EL (cell line): ENCODE data around the gene WHAMM.
"Not testable (repeated sequence)": the region's sequence is repeated elsewhere in the genome, so short reads cannot be mapped to it uniquely, and the experiment has no call there.

Source experiments
- DNase-seq: peaks from one replicate; pipeline ENCODE4 v3.0.0-alpha.2; 2016

The WHAMM gene

DNA sequence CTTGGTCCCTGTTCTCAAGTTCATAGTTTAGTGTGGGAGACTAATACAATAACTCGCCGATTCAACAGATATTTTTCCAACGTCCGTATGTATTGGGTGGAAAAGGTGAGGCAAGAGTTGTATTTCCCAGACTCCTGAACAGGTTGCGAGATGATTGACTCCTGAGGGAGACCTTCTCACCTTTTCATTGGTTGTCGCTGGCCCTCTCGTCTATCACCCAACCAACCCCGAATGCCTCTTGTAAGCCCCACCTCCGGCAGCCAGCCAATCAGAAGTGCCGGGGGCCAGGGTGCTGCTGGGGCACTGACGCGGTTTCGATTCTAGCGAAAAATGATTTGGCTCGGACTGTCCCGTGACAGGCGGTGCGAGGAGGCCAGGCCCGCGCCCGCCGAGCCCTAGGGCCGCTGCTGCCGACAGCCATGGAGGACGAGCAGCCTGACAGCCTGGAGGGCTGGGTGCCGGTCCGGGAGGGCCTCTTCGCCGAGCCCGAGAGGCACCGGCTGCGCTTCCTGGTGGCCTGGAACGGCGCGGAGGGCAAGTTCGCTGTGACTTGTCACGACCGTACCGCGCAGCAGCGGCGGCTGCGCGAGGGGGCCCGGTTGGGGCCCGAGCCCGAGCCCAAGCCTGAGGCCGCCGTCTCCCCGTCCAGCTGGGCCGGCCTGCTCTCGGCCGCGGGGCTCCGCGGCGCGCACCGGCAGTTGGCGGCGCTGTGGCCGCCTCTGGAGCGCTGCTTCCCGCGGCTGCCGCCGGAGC is at the start of gene WHAMM:
Gene WHAMM, plus strand, starts transcription at position 321 of the 753 bp plus-strand sequence. Its CDS starts 99 bp downstream, at position 420.
- peak; percentile 99 for DNase-seq

GRCh38 chr15:82763361-82764116 is 45.9 kb upstream of the WHAMM start:
- DNase-seq: no peak

GRCh38 chr15:82764117-82764490 is 45.3 kb upstream of the WHAMM start:
- DNase-seq: no peak

DNA sequence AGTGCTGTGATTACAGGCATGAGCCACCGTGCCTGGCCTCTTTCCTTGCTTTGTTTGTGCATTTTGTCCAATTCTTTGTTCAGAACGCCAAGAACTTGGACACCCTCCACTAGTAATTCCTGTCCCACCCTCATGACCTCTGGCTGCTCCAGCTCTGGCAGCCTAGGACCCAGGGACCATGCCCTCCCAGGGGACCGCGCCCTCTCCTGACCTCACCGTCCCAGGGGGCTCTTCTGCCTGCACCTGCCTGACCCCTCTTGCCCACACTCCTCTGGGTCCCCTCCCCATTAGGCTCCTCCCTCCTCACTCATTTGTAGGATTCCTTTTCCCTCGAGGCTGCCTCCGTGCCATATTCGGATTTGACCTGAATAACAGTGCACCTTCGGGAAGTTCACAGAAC is 44.7 kb upstream of the WHAMM start:
- no peak for DNase-seq

- not testable (repeated sequence) for DNase-seq
These were observed 43.2 kb upstream of the WHAMM start for GRCh38 chr15:82766201-82766600.

DNA sequence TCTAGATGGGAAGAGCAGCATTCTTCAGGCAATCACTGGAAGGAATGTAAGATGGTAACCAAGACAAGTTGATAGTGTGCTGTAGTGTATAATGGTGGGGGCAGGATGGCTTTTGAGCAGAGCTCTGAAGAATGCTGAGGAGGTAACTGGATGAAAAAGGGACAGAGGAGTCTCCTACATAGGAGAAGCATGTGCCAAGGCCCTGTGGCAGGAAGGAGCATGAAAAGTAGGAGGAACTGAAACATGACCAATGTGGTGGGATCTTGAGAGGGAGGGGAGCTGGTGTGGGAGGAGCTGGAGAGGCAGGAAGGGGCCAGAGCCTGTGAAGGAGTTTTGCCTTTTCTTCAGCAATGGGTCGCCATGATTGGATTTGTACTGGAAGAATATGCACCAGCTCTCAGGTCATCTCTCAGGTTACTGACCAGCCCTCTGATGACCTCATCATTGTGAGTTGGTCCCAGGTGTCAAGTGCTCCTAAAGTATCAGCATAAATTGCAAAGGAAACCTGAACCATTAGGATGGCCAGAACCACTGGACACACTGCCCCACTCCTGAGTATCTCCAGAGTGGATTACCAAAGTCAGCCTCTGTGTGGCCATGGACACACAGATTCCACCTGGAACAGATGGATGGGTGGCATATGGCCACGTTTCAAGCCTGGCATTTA is 42.1 kb upstream of the WHAMM start:
- no peak for DNase-seq

DNA sequence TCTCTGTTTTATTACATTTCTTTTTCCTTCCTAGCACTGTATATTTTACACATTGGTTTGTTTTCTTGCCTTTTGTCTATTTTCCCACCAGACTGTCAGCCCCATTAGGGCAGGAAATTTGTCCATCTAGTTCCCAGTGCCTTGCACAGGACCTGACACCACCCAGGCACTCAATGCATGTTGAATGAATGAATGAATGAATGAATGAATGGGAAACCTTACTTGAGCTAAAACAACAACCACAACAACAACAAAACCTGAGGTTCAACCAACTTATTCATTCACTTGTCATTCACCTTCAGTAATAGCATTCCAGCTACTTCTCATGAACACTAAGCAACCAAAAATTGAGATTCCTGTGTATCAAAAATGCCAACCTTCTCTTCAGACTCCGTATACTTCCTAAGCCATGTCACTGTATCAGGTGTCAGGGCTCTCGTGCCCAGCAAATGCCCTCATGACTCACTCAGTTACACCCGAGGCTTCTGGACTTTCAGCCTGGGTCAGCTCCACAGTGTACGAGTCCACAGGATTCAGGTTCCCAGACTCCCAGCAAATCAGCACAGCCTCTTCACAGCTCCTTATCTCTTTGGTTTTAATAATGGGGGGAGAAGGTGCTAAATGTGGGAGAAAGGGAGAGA is 40.9 kb upstream of the WHAMM start:
- peak; percentile 23 for DNase-seq

- no peak for DNase-seq
These were observed 37.4 kb upstream of the WHAMM start for GRCh38 chr15:82771789-82772607.

- DNase-seq: no peak
These were observed 34.9 kb upstream of the WHAMM start for GRCh38 chr15:82774496-82774895.

- no peak for DNase-seq
These were observed 30.7 kb upstream of the WHAMM start for GRCh38 chr15:82778755-82779154.

DNA sequence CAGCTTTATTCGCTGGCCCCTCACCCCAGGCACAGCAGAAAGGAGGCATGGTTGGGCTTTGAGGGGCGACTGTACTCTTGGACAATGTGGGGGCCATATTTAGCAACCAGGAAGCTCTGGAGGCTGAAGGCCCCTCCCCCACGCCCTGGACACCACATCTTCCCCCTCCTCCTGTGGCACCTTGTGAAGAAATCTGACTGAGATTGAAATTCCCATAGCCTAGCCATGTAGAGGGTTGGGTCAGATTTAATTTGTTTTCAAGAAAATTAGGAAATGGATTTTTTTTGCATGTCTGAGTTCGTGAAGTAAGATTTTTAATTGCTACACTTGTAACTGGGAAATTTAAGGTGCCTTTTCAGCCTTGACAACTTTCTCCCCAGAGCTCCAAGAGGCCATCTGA is 28.1 kb upstream of the WHAMM start:
- DNase-seq: no peak

- no peak for DNase-seq
These were observed 20.9 kb upstream of the WHAMM start for GRCh38 chr15:82788496-82788895.

DNA sequence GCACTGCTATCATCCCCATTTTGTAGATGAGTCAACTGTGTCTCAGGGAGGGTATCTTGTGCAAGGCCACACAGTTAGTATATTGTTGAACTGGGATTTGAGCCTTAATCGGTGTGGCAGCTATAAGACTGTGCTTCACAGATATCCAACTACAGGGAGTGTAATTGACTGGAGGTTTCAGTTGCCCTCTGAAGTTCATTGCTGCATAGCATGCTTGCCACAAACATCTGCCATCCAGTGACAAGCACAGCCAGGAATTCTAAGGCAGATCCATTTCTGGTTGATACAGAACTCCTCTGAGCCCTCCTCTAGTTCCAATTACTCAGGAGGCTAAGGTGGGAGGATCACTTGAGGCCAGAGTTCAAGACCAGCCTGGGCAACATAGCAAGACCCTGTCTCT is 19.9 kb upstream of the WHAMM start:
- no peak for DNase-seq

- no peak for DNase-seq
These were observed 19.1 kb upstream of the WHAMM start for GRCh38 chr15:82790321-82790720.

DNA sequence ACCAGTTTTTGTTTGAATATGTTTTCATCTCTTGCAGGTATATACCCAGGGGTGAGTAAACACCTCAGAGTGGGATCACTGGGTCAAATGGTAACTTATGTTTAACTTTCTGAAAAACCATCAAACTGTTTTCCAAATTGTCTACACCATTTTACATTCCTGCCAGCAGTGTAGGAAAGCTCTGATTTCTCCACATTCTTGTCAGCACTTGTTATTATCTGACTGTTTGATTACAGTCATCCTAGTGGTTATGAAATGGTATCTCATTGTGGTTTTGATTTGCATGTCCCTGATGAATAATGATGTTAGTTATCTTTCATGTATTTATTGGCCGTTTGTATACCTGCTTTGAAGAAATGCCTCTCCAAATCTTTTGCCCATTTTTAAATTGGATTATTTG is 17.4 kb upstream of the WHAMM start:
- DNase-seq: no peak

- no peak for DNase-seq
These were observed 15.7 kb upstream of the WHAMM start for GRCh38 chr15:82793737-82794136.

DNA sequence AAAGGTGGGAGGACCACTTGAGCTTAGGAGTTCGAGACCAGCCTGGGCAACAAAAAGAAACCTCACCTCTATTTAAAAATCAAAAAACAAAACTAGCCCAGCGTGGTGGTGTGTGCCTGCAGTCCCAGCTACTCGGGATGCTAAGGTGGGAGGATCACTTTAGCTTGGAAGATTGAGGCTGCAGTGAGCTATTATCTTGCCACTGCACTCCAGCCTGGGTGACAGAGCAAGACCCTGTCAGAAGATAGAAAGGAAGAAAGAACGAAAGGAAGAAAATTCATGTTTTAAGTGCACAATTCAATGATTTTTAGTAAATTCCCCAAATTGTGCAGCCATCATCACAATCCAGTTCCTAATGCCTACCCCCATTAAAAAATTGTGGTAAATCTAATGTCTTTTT is 11.3 kb upstream of the WHAMM start:
- DNase-seq: no peak

DNA sequence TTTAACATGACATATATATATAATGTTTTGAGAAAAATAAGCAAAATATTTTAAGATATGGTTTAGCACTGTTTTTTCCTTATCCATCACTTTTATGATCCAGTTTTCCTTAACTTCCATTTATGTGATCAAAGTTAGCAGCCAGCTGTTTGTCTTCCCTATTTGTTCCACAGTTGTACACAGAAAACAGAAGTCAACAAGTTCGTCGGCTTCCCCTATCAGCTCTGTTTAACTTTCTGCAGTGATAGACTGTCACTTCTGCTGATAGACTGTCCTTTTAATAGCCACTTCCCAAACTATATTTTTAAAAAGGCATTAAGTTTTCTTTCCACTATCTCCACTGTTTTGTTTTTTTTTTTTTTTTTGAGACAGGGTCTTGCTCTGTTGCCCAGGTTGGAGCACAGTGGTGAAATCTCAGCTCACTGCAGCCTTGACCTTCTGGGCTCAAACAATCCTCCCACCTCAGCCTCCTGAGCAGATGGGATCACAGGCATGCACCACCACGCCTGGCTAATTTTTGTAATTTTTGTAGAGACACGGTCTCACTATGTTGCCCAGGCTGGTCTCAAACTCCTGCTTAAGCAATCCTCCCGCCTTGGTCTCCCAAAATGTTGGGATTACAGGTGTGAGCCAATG is 10.8 kb upstream of the WHAMM start:
- DNase-seq: no peak

- no peak for DNase-seq
These were observed 10.1 kb upstream of the WHAMM start for GRCh38 chr15:82799183-82799841.

GRCh38 chr15:82802497-82802896 is 6.9 kb upstream of the WHAMM start:
- DNase-seq: no peak

GRCh38 chr15:82803793-82804574 is 5.4 kb upstream of the WHAMM start:
- DNase-seq: no peak
